GM23338 (cell line): ENCODE measurements around the gene C9orf40. TPM values are rescaled to one million over a fixed set of nuclear protein-coding genes. Genes with fewer than 3 reads are reported as not detected.

Source experiments
- ATAC-seq: fragments of 200-7000 bp; cut with Tn5 transposase; 3 replicates; pipeline ENCODE4 v1.9.1; 2020
- DNase-seq: peaks from one replicate; pipeline ENCODE4 v3.0.0-alpha.2; 2015; ENCODE audit warnings: low spot score
- H2AFZ ChIP-seq: fragments of 200-600 bp; sonication (generic); 2 replicates; pipeline ENCODE4 v1.8.0; 2016; ENCODE audit warnings: antibody characterized with exemption, mild to moderate bottlenecking, moderate library complexity
- H3F3A ChIP-seq: fragments of 200-600 bp; sonication (generic); replicated peaks from 2 replicates; pipeline ENCODE4 v1.8.0; 2017; ENCODE audit warnings: antibody characterized with exemption, mixed run types, low read depth
- H3K27ac ChIP-seq: fragments of 200-600 bp; sonication (generic); 2 replicates; pipeline ENCODE4 v1.6.1; 2016; ENCODE audit warnings: low read depth
- H3K27me3 ChIP-seq: fragments of 200-600 bp; sonication (generic); 2 replicates; pipeline ENCODE4 v1.8.0; 2016; ENCODE audit warnings: mild to moderate bottlenecking, mixed run types, moderate library complexity; ENCODE audit not compliant: insufficient read depth
- H3K36me3 ChIP-seq: fragments of 200-600 bp; sonication (generic); 2 replicates; pipeline ENCODE4 v1.8.0; 2016; ENCODE audit warnings: mild to moderate bottlenecking; ENCODE audit not compliant: insufficient read depth
- H3K4me1 ChIP-seq: fragments of 200-600 bp; sonication (generic); 2 replicates; pipeline ENCODE4 v1.8.0; 2016; ENCODE audit warnings: mild to moderate bottlenecking, moderate library complexity; ENCODE audit not compliant: insufficient read depth
- H3K4me2 ChIP-seq: fragments of 200-600 bp; sonication (generic); 2 replicates; pipeline ENCODE4 v1.7.1; 2017; ENCODE audit warnings: mixed run types
- H3K4me3 ChIP-seq: fragments of 200-600 bp; sonication (generic); 2 replicates; pipeline ENCODE4 v1.6.1; 2016; ENCODE audit warnings: mixed run types
- H3K79me2 ChIP-seq: fragments of 200-600 bp; sonication (generic); replicated peaks from 2 replicates; pipeline ENCODE4 v1.8.0; 2017; ENCODE audit warnings: mild to moderate bottlenecking; ENCODE audit not compliant: insufficient read depth
- H3K9me2 ChIP-seq: fragments of 200-600 bp; sonication (generic); 2 replicates; pipeline ENCODE4 v1.8.0; 2017; ENCODE audit not compliant: insufficient read depth
- H4K20me1 ChIP-seq: fragments of 200-600 bp; sonication (generic); replicated peaks from 2 replicates; pipeline ENCODE4 v1.8.0; 2017; ENCODE audit warnings: mild to moderate bottlenecking; ENCODE audit not compliant: insufficient read depth
- H3K27ac Mint-ChIP-seq: 2 replicates; pipeline ENCODE4 v1.8.0; 2020; ENCODE audit warnings: inconsistent platforms, mild to moderate bottlenecking, moderate library complexity, mixed read lengths
- H3K27me3 Mint-ChIP-seq: 3 replicates; pipeline ENCODE4 v1.8.0; 2022; ENCODE audit warnings: low read depth, mild to moderate bottlenecking, moderate library complexity, mixed read lengths, inconsistent platforms; ENCODE audit not compliant: insufficient read depth, poor library complexity
- H3K36me3 Mint-ChIP-seq: 3 replicates; pipeline ENCODE4 v1.8.0; 2021; ENCODE audit warnings: low read depth, mild to moderate bottlenecking, inconsistent platforms, moderate library complexity, mixed read lengths
- H3K4me1 Mint-ChIP-seq: 3 replicates; pipeline ENCODE4 v1.8.0; 2020; ENCODE audit warnings: mild to moderate bottlenecking, inconsistent platforms, mixed read lengths
- H3K4me3 Mint-ChIP-seq: 3 replicates; pipeline ENCODE4 v1.8.0; 2021; ENCODE audit warnings: moderate library complexity, mild to moderate bottlenecking, inconsistent platforms, mixed read lengths
- H3K9me3 Mint-ChIP-seq: 3 replicates; pipeline ENCODE4 v1.8.0; 2020; ENCODE audit warnings: moderate library complexity, mild to moderate bottlenecking, inconsistent platforms, mixed read lengths
- CREB1 ChIP-seq: fragments of 250-450 bp; sonication (Bioruptor Pico); IDR thresholded peaks from 2 replicates; pipeline ENCODE4 v1.5.0; 2020; ENCODE audit warnings: low read depth, mild to moderate bottlenecking, moderate library complexity
- CTCF ChIP-seq, 2 experiments: fragments of 200-600 bp in 1 of 2; sonication (generic) in 1 of 2; conservative IDR thresholded peaks; 2 replicates each; pipeline versions ENCODE4 v1.5.1 to v1.6.1; 2016 to 2017; ENCODE audit warnings: antibody characterized with exemption in 2 of 2, low read depth in 2 of 2, mild to moderate bottlenecking in 2 of 2, moderate library complexity in 1 of 2
- ETS1 ChIP-seq: IDR thresholded peaks from 2 replicates; pipeline ENCODE4 v1.6.1; 2016; ENCODE audit warnings: antibody characterized with exemption
- EZH2 ChIP-seq: fragments of 200-600 bp; sonication (generic); IDR thresholded peaks from one replicate; pipeline ENCODE4 v1.8.0; 2017; ENCODE audit warnings: antibody characterized with exemption, mild to moderate bottlenecking, low read depth; ENCODE audit not compliant: unreplicated experiment
- EZH2phosphoT487 ChIP-seq: fragments of 200-600 bp; sonication (generic); IDR thresholded peaks from one replicate; pipeline ENCODE4 v1.8.1; 2018; ENCODE audit warnings: antibody characterized with exemption; ENCODE audit not compliant: unreplicated experiment
- JUNB ChIP-seq: IDR thresholded peaks from one replicate; pipeline ENCODE4 v1.6.1; 2016; ENCODE audit warnings: antibody characterized with exemption; ENCODE audit not compliant: unreplicated experiment
- NANOG ChIP-seq: IDR thresholded peaks from 2 replicates; pipeline ENCODE4 v1.6.1; 2016; ENCODE audit warnings: antibody characterized with exemption, borderline replicate concordance
- POLR2AphosphoS5 ChIP-seq: IDR thresholded peaks from 2 replicates; pipeline ENCODE4 v1.6.1; 2016; ENCODE audit warnings: antibody characterized with exemption, low read depth
- REST ChIP-seq: IDR thresholded peaks from one replicate; pipeline ENCODE4 v1.6.1; 2018; ENCODE audit warnings: antibody characterized with exemption; ENCODE audit not compliant: unreplicated experiment
- ZNF114 ChIP-seq: fragments of 250-450 bp; sonication (Bioruptor Pico); IDR thresholded peaks from 2 replicates; pipeline ENCODE4 v1.5.0; 2020; ENCODE audit warnings: mild to moderate bottlenecking, moderate library complexity
- ZNF331 ChIP-seq: fragments of 250-450 bp; sonication (Bioruptor Pico); IDR thresholded peaks from 2 replicates; pipeline ENCODE4 v1.5.0; 2020; ENCODE audit warnings: low read depth, mild to moderate bottlenecking, moderate library complexity
- ZNF462 ChIP-seq: fragments of 250-450 bp; sonication (Bioruptor Pico); IDR thresholded peaks from 2 replicates; pipeline ENCODE4 v1.5.0; 2020; ENCODE audit warnings: mild to moderate bottlenecking, moderate library complexity
- polyA plus RNA-seq: library from polyadenylated mRNA; unstranded; fragments of >200 nt; fragmentation: Nextera tagmentation; extraction: Ambion mirVana; gene quantifications from 2 replicates; pipeline ENCODE4 v1.2.1, GENCODE V29; 2016
- total RNA-seq: library from RNA; depleted of rRNA; stranded (reverse); fragments of >200 nt; shearing (Covaris generic); gene quantifications from 2 replicates; pipeline ENCODE4 v1.2.3, GENCODE V29; 2014

Gene C9orf40
- total and polyA plus RNA-seq, 2 experiments from 2014 or later, result 11.1 to 11.4 TPM

- H3K9me2 ChIP-seq, result no peaks in the 10 kb centered on the region
- no peaks in the 10 kb centered on the region; the same call in 1 of the 2 replicates for H3K36me3 ChIP-seq
- no peak for ATAC-seq
- TF ChIP-seq ZNF331 (CRISPR knock-in tag) (no peak), ZNF462 (no peak), EZH2phosphoT487 (no peak), EZH2 (no peak), ZNF114 (no peak), JUNB (no peak), CREB1 (CRISPR knock-in tag) (no peak), NANOG (no peak), POLR2AphosphoS5 (no peak), ETS1 (no peak), CTCF (conservative IDR thresholded peaks at IDR 0.05; ENCODE audit: low read depth in 2 of 2) (no peak), REST (no peak)
- H3K36me3 Mint-ChIP-seq, result peaks cover 45% of the 10 kb centered on the region
- no peaks in the 10 kb centered on the region for H3K79me2 ChIP-seq
- no peak overlapping the region for H3K27ac ChIP-seq
- H3K27me3 Mint-ChIP-seq, result no peaks in the 10 kb centered on the region
- H3K4me3 ChIP-seq, result no peak overlapping the region
- no peak overlapping the region for H3K4me2 ChIP-seq
- H3K27ac Mint-ChIP-seq, result no peak overlapping the region
- DNase-seq, result no peak
- H4K20me1 ChIP-seq, result no peaks in the 10 kb centered on the region
- no peaks in the 10 kb centered on the region for H3K4me1 ChIP-seq
- H3K4me3 Mint-ChIP-seq, result no peak overlapping the region
- H3K9me3 Mint-ChIP-seq, result peaks cover 20% of the 10 kb centered on the region
- H2AFZ ChIP-seq, result no peak overlapping the region
- no peaks in the 10 kb centered on the region for H3K4me1 Mint-ChIP-seq
- H3F3A ChIP-seq, result no peaks in the 10 kb centered on the region
- no peaks in the 10 kb centered on the region for H3K27me3 ChIP-seq
Observed at GRCh38 chr9:74979844-74980243, 27.1 kb upstream of the C9orf40 start.
